HepG2 (cell line): ENCODE data around the gene SH3D19. TPM values are rescaled to one million over a fixed set of nuclear protein-coding genes. Genes with fewer than 3 reads are reported as not detected.

Experiments
- BCL6 ChIP-seq: IDR thresholded peaks from 2 replicates; pipeline ENCODE4 v1.6.1; 2016; ENCODE audit warnings: missing genetic modification reagents, missing compliant biosample characterization
- BRCA1 ChIP-seq: sonication (generic); formaldehyde crosslinking; IDR thresholded peaks from 2 replicates; pipeline ENCODE4 v1.4.0; 2020; ENCODE audit warnings: missing genetic modification reagents
- ETV5 ChIP-seq: IDR thresholded peaks from 2 replicates; pipeline ENCODE4 v1.6.1; 2018; ENCODE audit warnings: missing biosample characterization, missing genetic modification reagents, inconsistent platforms, borderline replicate concordance
- FOXA1 ChIP-seq, 2 experiments: fragments of 450-650 bp in 1 of 2; sonication (generic) in 1 of 2; formaldehyde crosslinking in 1 of 2; IDR thresholded peaks; 2 replicates each; pipeline versions ENCODE4 v1.4.0 to v1.6.1; 2016 to 2020; ENCODE audit warnings: missing genetic modification reagents in 1 of 2
- FOXA3 ChIP-seq: IDR thresholded peaks from 2 replicates; pipeline ENCODE4 v1.6.1; 2016; ENCODE audit warnings: missing genetic modification reagents, missing compliant biosample characterization
- GPN1 ChIP-seq: sonication (generic); formaldehyde crosslinking; IDR thresholded peaks from 2 replicates; pipeline ENCODE4 v1.5.1; 2020; ENCODE audit warnings: missing genetic modification reagents, borderline replicate concordance
- MED1 ChIP-seq: sonication (generic); formaldehyde crosslinking; IDR thresholded peaks from 2 replicates; pipeline ENCODE4 v1.4.0; 2020; ENCODE audit warnings: missing genetic modification reagents
- PRDM10 ChIP-seq: sonication (generic); formaldehyde crosslinking; IDR thresholded peaks from 2 replicates; pipeline ENCODE4 v1.4.0; 2020; ENCODE audit warnings: low read depth, missing genetic modification reagents
- RBM22 ChIP-seq: fragments of 200-400 bp; formaldehyde crosslinking; optimal IDR thresholded peaks from 2 replicates; pipeline ENCODE3; 2017; ENCODE audit warnings: mild to moderate bottlenecking, low read length, moderate library complexity
- SOX5 ChIP-seq: IDR thresholded peaks from 2 replicates; pipeline ENCODE4 v1.6.1; 2016; ENCODE audit warnings: borderline replicate concordance
- THRA ChIP-seq: sonication (generic); formaldehyde crosslinking; IDR thresholded peaks from 2 replicates; pipeline ENCODE4 v1.4.0; 2020; ENCODE audit warnings: missing genetic modification reagents, borderline replicate concordance
- ZHX1 ChIP-seq: sonication (generic); formaldehyde crosslinking; IDR thresholded peaks from 2 replicates; pipeline ENCODE4 v1.8.1; 2022; ENCODE audit warnings: low read depth, mild to moderate bottlenecking, missing genetic modification reagents
- ZNF543 ChIP-seq: sonication (generic); formaldehyde crosslinking; IDR thresholded peaks from 2 replicates; pipeline ENCODE4 v1.4.0; 2020; ENCODE audit warnings: mild to moderate bottlenecking, missing genetic modification reagents
- ZNF609 ChIP-seq: sonication (generic); formaldehyde crosslinking; IDR thresholded peaks from 2 replicates; pipeline ENCODE4 v1.4.0; 2020; ENCODE audit warnings: mild to moderate bottlenecking, missing genetic modification reagents, borderline replicate concordance
- polyA plus RNA-seq, 8 experiments: library from polyadenylated mRNA; depleted of rRNA in 3 of 8; stranded (reverse) in 7 of 8; unstranded in 1 of 8; fragments of >200 nt; fragmentation: Illumina TruSeq in 4 of 8; extraction: Trizol in 4 of 8; gene quantifications; 2 replicates each; pipeline versions ENCODE4 v1.2.1 to v1.2.3, GENCODE V29; 2011 to 2016; ENCODE audit warnings: low read depth in 4 of 8, missing spikeins in 1 of 8, mixed read lengths in 1 of 8; ENCODE audit not compliant: insufficient read depth in 1 of 8
- total RNA-seq, 5 experiments: library from RNA; depleted of rRNA; stranded (reverse); fragments of >200 nt; fragmentation: Illumina TruSeq; extraction: Trizol; gene quantifications; 2 replicates each; pipeline ENCODE4 v1.2.3, GENCODE V29; 2016; ENCODE audit warnings: low read depth in 1 of 5

The SH3D19 gene
- total and polyA plus RNA-seq, 2 of the 13 experiments (the other 11 are each of a cell fraction or from before 2014, with no cell fraction given) = 31.2 to 38.0 TPM

- TF ChIP-seq SOX5 (CRISPR knock-in tag) = peak; percentile 13; the same call in 1 of the 2 replicates
- no peak for TF ChIP-seq GPN1 (CRISPR knock-in tag)
- TF ChIP-seq PRDM10 (CRISPR knock-in tag) = no peak
- peak; percentile 38; the same call in 1 of the 2 replicates for TF ChIP-seq ETV5
- peak; percentile 75; the same call in 1 of the 2 replicates for TF ChIP-seq ZHX1 (CRISPR knock-in tag)
- peak; percentile 91 for TF ChIP-seq BCL6 (CRISPR knock-in tag)
- no peak for TF ChIP-seq BRCA1 (CRISPR knock-in tag)
- TF ChIP-seq RBM22 = peak; percentile 58
- no peak for TF ChIP-seq FOXA1 (IDR thresholded peaks at IDR 0.05)
- peak; percentile 31; the same call in 1 of the 2 replicates for TF ChIP-seq FOXA1 (CRISPR knock-in tag; IDR thresholded peaks at IDR 0.05)
- peak; percentile 42; the same call in 1 of the 2 replicates for TF ChIP-seq THRA
- TF ChIP-seq MED1 (CRISPR knock-in tag) = 0 out of 2 replicates have a peak, but pooled peaks have one; percentile 32
- no peak for TF ChIP-seq ZNF543 (CRISPR knock-in tag)
- peak; percentile 50; the same call in 1 of the 2 replicates for TF ChIP-seq FOXA3 (CRISPR knock-in tag)
- TF ChIP-seq ZNF609 (CRISPR knock-in tag) = peak; percentile 49; the same call in 1 of the 2 replicates
Observed at GRCh38 chr4:151267822-151268535, 57.4 kb downstream of the SH3D19 start (continued).
